ENCODE data around the gene RETREG3.

RETREG3 gene

DNA sequence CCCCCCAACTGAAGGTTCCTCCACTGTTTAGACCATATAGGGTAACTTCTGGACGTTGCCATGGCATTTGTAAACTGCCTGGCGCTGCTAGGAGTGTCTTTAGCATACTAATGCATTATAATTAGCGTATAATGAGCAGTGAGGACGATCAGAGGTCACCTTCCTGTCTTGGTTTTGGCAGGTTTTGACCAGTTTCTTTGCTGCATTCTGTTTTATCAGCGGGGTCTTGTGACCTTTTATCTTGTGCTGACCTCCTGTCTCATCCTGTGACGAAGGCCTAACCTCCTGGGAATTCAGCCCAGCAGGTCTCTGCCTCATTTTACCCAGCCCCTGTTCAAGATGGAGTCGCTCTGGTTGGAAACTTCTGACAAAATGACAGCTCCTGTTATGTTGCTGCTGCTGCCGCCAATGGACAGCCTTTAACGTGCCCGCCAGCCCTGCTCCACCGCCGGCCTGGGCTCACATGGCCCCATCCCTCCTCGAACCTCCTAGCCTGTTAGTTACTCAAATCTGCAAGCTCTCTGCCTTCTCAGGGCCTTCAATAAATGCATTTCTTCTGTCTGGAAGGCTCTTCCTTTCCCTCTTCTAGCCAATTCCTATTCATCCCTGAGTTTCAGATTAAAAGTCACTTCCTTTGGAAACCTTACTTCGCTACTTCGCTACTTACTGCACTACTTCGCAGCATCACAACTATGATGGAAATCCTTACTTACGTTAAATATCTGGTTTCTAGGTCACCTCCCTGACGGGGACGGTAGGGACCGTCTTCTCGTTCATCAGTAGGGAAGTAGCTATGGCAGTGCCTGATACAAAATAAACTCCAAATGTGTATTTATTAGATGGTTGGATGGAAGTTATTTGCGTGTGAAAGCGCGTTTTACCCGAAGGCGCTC, 73.8 kb downstream of the RETREG3 start:
- DNase-seq, result peak in 3 of 56 donors; percentile 14 to 40 (median 19)

- DNase-seq, result peak in 35 of 56 donors; percentile 14 to 71 (median 38)
Measured at GRCh38 chr17:42531455-42532354, 77.5 kb downstream of the RETREG3 start.

- DNase-seq, result no peak
Measured at GRCh38 chr17:42530952-42531454, 78.2 kb downstream of the RETREG3 start.
